ENCODE results near the gene LRBA. TPM values are rescaled to one million over a fixed set of nuclear protein-coding genes. Genes with fewer than 3 reads are reported as not detected.

Gene LRBA
- total RNA-seq, 2 experiments from 2014 or later, result 53.7 to 54.6 TPM

GRCh38 chr4:150987204-150987603, 27.9 kb downstream of the LRBA start:
- DNase-seq, result no peak
- H3K9me3 Mint-ChIP-seq, result no peaks in the 10 kb centered on the region
- peaks cover 43% of the 10 kb centered on the region for H3K4me1 Mint-ChIP-seq (ENCODE audit: low read depth)
- H3K27me3 Mint-ChIP-seq (ENCODE audit: low read depth), result no peaks in the 10 kb centered on the region
- no peak overlapping the region for H3K27ac Mint-ChIP-seq
- CTCF ChIA-PET, result interaction anchor here (0.7 to 1.2 kb wide), 2 partner anchors 111 to 120 kb away, joined by 3 to 4 read pairs; no protein-coding TSS in a partner anchor
- intact Hi-C loops (cut with micrococcal nuclease), result no loop called here
- H3K4me3 Mint-ChIP-seq, result no peak overlapping the region
- H3K36me3 Mint-ChIP-seq (ENCODE audit: low read depth), result peaks cover 17% of the 10 kb centered on the region

GRCh38 chr4:150986085-150986484, 29.0 kb downstream of the LRBA start:
- Mint-ChIP-seq H3K27me3 (ENCODE audit: low read depth) (no peaks in the 10 kb centered on the region), H3K27ac (no peak overlapping the region), H3K4me1 (ENCODE audit: low read depth) (peaks cover 37% of the 10 kb centered on the region), H3K9me3 (no peaks in the 10 kb centered on the region), H3K36me3 (ENCODE audit: low read depth) (peaks cover 12% of the 10 kb centered on the region), H3K4me3 (no peak overlapping the region)
- DNase-seq, result peak; percentile 39
- CTCF ChIA-PET, result no interaction called here
- intact Hi-C loops (cut with micrococcal nuclease), result no loop called here

GRCh38 chr4:150983851-150984250, 31.2 kb downstream of the LRBA start:
- Mint-ChIP-seq H3K4me1 (ENCODE audit: low read depth) (peaks cover 52% of the 10 kb centered on the region), H3K27ac (no peak overlapping the region), H3K27me3 (ENCODE audit: low read depth) (no peaks in the 10 kb centered on the region), H3K9me3 (peaks cover under 1% of the 10 kb centered on the region), H3K4me3 (no peak overlapping the region), H3K36me3 (ENCODE audit: low read depth) (peaks cover 19% of the 10 kb centered on the region)
- CTCF ChIA-PET, result interaction anchor here (0.8 kb wide), 1 partner anchor 22 kb away, joined by 3 read pairs; no protein-coding TSS in a partner anchor
- intact Hi-C loops (cut with micrococcal nuclease), result no loop called here
- DNase-seq, result no peak

- Mint-ChIP-seq H3K9me3 (peaks cover 2% of the 10 kb centered on the region), H3K27me3 (ENCODE audit: low read depth) (no peaks in the 10 kb centered on the region), H3K36me3 (ENCODE audit: low read depth) (peaks cover 25% of the 10 kb centered on the region), H3K4me1 (ENCODE audit: low read depth) (peaks cover 54% of the 10 kb centered on the region), H3K4me3 (no peak overlapping the region), H3K27ac (no peak overlapping the region)
- CTCF ChIA-PET, result interaction anchor here (0.6 kb wide), 1 partner anchor 51 kb away, joined by 4 read pairs; no protein-coding TSS in a partner anchor
- intact Hi-C loops (cut with micrococcal nuclease), result no loop called here
- DNase-seq, result no peak
These were observed 32.4 kb downstream of the LRBA start for GRCh38 chr4:150982557-150983233.

- intact Hi-C loops (cut with micrococcal nuclease), result no loop called here
- CTCF ChIA-PET, result interaction anchor here (1.4 kb wide), 1 partner anchor 18 kb away, joined by 3 read pairs; no protein-coding TSS in a partner anchor
- peaks cover 51% of the 10 kb centered on the region for H3K4me1 Mint-ChIP-seq (ENCODE audit: low read depth)
These were observed 36.1 kb downstream of the LRBA start for GRCh38 chr4:150978738-150979575.

GRCh38 chr4:150976478-150977118, 38.5 kb downstream of the LRBA start:
- H3K4me1 Mint-ChIP-seq (ENCODE audit: low read depth), result peaks cover 59% of the 10 kb centered on the region
- no peaks in the 10 kb centered on the region for H3K27me3 Mint-ChIP-seq (ENCODE audit: low read depth)
- peaks cover 23% of the 10 kb centered on the region for H3K36me3 Mint-ChIP-seq (ENCODE audit: low read depth)
- H3K9me3 Mint-ChIP-seq, result peaks cover 2% of the 10 kb centered on the region
- CTCF ChIA-PET, result no interaction called here
- H3K27ac Mint-ChIP-seq, result no peak overlapping the region
- DNase-seq, result no peak
- no peak overlapping the region for H3K4me3 Mint-ChIP-seq
- intact Hi-C loops (cut with micrococcal nuclease), result no loop called here

More at GRCh38 chr4:150978738-150979575, 36.1 kb downstream of the LRBA start:
- H3K4me3 Mint-ChIP-seq, result no peak overlapping the region
- H3K27me3 Mint-ChIP-seq (ENCODE audit: low read depth), result no peaks in the 10 kb centered on the region
- H3K36me3 Mint-ChIP-seq (ENCODE audit: low read depth), result peaks cover 25% of the 10 kb centered on the region
- no peak overlapping the region for H3K27ac Mint-ChIP-seq
- H3K9me3 Mint-ChIP-seq, result peaks cover 2% of the 10 kb centered on the region
- no peak for DNase-seq

GRCh38 chr4:150974750-150975149, 40.3 kb downstream of the LRBA start:
- H3K27me3 Mint-ChIP-seq (ENCODE audit: low read depth), result no peaks in the 10 kb centered on the region
- CTCF ChIA-PET, result interaction anchor here (0.8 to 1.0 kb wide), 3 partner anchors 14 to 108 kb away, joined by 3 to 4 read pairs (median 4); no protein-coding TSS in a partner anchor
- peaks cover 62% of the 10 kb centered on the region for H3K4me1 Mint-ChIP-seq (ENCODE audit: low read depth)
- intact Hi-C loops (cut with micrococcal nuclease), result no loop called here
- peaks cover 2% of the 10 kb centered on the region for H3K9me3 Mint-ChIP-seq
- DNase-seq, result no peak
- peaks cover 11% of the 10 kb centered on the region for H3K36me3 Mint-ChIP-seq (ENCODE audit: low read depth)
- H3K4me3 Mint-ChIP-seq, result no peak overlapping the region
- H3K27ac Mint-ChIP-seq, result no peak overlapping the region

GRCh38 chr4:150974252-150974640, 40.8 kb downstream of the LRBA start:
- H3K4me3 Mint-ChIP-seq, result no peak overlapping the region
- no peak overlapping the region for H3K27ac Mint-ChIP-seq
- CTCF ChIA-PET, result interaction anchor here (0.8 kb wide), 1 partner anchor 14 kb away, joined by 3 read pairs; no protein-coding TSS in a partner anchor
- H3K4me1 Mint-ChIP-seq (ENCODE audit: low read depth), result peaks cover 63% of the 10 kb centered on the region
- no peak for DNase-seq
- no peaks in the 10 kb centered on the region for H3K27me3 Mint-ChIP-seq (ENCODE audit: low read depth)
- peaks cover 2% of the 10 kb centered on the region for H3K9me3 Mint-ChIP-seq
- peaks cover 13% of the 10 kb centered on the region for H3K36me3 Mint-ChIP-seq (ENCODE audit: low read depth)
- intact Hi-C loops (cut with micrococcal nuclease), result no loop called here

GRCh38 chr4:150973626-150974251, 41.3 kb downstream of the LRBA start:
- peaks cover 60% of the 10 kb centered on the region for H3K4me1 Mint-ChIP-seq (ENCODE audit: low read depth)
- peaks cover 9% of the 10 kb centered on the region for H3K36me3 Mint-ChIP-seq (ENCODE audit: low read depth)
- H3K9me3 Mint-ChIP-seq, result no peaks in the 10 kb centered on the region
- no peak overlapping the region for H3K4me3 Mint-ChIP-seq
- no peak for DNase-seq
- H3K27ac Mint-ChIP-seq, result no peak overlapping the region
- CTCF ChIA-PET, result interaction anchor here (0.8 kb wide), 1 partner anchor 13 kb away, joined by 3 read pairs; no protein-coding TSS in a partner anchor
- intact Hi-C loops (cut with micrococcal nuclease), result no loop called here
- no peaks in the 10 kb centered on the region for H3K27me3 Mint-ChIP-seq (ENCODE audit: low read depth)

GRCh38 chr4:150972592-150972991, 42.5 kb downstream of the LRBA start:
- CTCF ChIA-PET, result no interaction called here
- DNase-seq, result no peak
- intact Hi-C loops (cut with micrococcal nuclease), result no loop called here
- Mint-ChIP-seq H3K27ac (no peak overlapping the region), H3K36me3 (ENCODE audit: low read depth) (peaks cover 4% of the 10 kb centered on the region), H3K4me1 (ENCODE audit: low read depth) (peaks cover 51% of the 10 kb centered on the region), H3K27me3 (ENCODE audit: low read depth) (no peaks in the 10 kb centered on the region), H3K9me3 (no peaks in the 10 kb centered on the region), H3K4me3 (no peak overlapping the region)

GRCh38 chr4:150971901-150972300, 43.2 kb downstream of the LRBA start:
- CTCF ChIA-PET, result interaction anchor here (0.7 kb wide), 2 partner anchors 48 to 98 kb away, joined by 3 read pairs; no protein-coding TSS in a partner anchor
- intact Hi-C loops (cut with micrococcal nuclease), result loop anchor here (1.0 kb wide), 2 partner anchors 10 to 60 kb away; no protein-coding TSS in a partner anchor
- Mint-ChIP-seq H3K4me1 (ENCODE audit: low read depth) (peaks cover 50% of the 10 kb centered on the region), H3K36me3 (ENCODE audit: low read depth) (peaks cover 8% of the 10 kb centered on the region), H3K9me3 (no peaks in the 10 kb centered on the region), H3K4me3 (no peak overlapping the region), H3K27ac (no peak overlapping the region), H3K27me3 (ENCODE audit: low read depth) (no peaks in the 10 kb centered on the region)
- no peak for DNase-seq

Measured in activated naive CD4-positive, alpha-beta T cell treated with anti-CD3 and anti-CD28 coated beads for 36 hours (primary cell).